GM19467 (cell line): Measurements from ENCODE around the gene TBC1D9B.
"Not testable (repeated sequence)": the region's sequence is repeated elsewhere in the genome, so short reads cannot be mapped to it uniquely, and the experiment has no call there.

Experiments
- ATAC-seq: cut with Tn5 transposase; IDR thresholded peaks from one replicate; pipeline ENCODE4 v1.9.1; 2021; ENCODE audit warnings: mild to moderate bottlenecking, moderate library complexity; ENCODE audit not compliant: unreplicated experiment

TBC1D9B gene

DNA sequence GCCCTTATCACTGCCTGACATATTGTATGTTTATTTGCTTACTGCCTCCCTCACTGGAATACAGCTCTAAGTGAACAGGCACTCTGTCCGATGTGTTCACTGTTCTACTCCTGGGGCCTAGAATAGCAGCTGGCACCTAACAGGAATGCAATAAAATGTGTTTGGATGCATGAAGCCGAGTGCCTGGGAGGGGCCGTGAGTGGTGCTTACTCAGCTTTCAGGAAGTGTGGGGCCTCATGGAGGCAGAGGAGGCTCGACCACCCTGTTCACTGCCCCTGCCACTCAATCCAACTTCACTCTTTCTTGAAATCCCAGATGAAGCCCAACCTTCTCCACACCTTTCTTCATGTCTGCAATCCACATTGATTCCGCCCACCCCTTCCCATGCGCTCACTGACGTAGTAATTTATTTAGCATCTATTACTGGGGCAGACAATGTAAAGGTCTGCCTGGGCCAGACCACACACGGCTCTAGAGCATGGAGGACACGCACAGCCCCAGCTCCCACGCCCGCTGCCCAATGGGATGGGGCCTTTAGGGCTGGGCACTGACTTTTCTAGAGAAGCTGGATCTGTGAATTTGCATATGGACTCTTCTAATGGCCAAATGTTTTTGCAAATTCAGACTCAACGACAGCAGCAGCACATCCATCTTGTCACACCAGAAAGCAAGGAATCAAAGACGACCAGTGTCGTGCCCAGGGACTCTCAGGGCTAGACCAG is 21.3 kb downstream of the TBC1D9B start:
- ATAC-seq: no peak

GRCh38 chr5:179885491-179886090 is 22.1 kb downstream of the TBC1D9B start:
- no peak for ATAC-seq

- no peak for ATAC-seq
Measured at GRCh38 chr5:179883163-179883562, 24.5 kb downstream of the TBC1D9B start.

DNA sequence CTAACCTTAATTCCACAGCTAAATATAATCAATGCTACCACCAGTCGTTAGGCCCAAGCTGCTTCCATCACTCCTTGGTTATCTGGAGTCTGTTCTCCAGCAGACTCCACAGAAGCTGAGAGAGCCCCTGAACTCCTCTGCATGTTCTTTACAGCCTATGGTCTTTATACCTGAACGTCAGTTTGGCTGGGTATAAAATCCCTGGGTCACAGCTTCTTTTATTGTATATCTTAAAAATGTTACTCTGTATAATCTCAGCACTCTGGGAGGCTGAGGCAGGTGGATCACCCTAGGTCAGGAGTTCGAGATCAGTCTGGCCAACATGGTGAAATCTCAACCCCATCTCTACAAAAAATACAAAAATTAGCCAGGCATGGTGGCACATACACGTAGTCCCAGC is 25.4 kb downstream of the TBC1D9B start:
- no peak for ATAC-seq

DNA sequence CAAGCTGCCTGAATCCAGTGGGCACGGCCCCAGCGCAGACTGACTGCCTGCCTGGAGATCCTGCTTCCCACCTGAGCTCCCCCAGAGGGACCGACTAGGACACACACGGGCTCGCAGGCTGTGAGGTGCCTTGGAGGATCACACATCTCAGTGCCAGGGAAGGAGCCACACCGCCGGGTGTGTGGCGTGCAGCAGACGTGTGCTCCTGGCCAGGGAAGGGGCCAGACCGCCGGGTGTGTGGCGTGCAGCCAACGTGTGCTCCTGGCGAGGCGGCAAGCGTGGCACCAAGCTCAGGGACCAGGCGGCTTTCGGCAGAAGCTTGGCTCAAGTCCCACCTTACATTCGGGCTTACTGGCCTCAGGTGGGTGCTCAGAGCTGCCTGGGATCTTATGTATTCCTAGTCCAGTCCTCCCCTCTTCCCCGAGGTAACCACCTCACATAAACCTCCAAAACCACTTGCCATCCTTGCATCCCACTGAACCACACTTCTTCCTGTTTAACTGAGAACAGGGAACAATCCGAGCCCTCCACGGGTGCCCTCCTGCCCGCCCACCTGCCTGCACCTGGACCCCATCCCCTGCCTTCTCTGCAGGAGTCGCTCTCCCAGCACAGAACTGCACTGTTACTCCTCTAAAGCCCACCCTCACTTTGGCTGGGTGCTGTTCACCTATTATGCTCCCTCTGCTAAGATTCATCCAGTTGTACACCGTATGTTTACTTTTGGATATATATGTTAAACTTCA is 26.7 kb downstream of the TBC1D9B start:
- ATAC-seq: no peak

GRCh38 chr5:179880066-179880650 is 27.5 kb downstream of the TBC1D9B start:
- ATAC-seq: no peak

DNA sequence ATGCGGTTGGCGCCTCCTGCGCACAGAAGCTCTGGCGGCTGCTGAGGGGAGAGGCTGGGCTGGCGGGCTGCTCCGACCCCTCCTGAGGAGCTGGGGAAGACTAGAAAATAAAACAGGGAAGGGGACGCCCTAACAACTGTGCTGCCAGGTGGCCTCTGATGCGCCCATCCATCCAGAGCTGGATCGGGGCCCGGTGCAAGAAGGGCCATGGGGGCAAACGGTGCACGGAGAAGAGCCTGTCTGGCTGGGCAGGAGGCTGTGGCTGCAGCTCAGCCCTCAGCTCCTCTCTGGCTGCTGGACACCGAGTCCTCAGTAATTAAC is 28.0 kb downstream of the TBC1D9B start:
- ATAC-seq: no peak

DNA sequence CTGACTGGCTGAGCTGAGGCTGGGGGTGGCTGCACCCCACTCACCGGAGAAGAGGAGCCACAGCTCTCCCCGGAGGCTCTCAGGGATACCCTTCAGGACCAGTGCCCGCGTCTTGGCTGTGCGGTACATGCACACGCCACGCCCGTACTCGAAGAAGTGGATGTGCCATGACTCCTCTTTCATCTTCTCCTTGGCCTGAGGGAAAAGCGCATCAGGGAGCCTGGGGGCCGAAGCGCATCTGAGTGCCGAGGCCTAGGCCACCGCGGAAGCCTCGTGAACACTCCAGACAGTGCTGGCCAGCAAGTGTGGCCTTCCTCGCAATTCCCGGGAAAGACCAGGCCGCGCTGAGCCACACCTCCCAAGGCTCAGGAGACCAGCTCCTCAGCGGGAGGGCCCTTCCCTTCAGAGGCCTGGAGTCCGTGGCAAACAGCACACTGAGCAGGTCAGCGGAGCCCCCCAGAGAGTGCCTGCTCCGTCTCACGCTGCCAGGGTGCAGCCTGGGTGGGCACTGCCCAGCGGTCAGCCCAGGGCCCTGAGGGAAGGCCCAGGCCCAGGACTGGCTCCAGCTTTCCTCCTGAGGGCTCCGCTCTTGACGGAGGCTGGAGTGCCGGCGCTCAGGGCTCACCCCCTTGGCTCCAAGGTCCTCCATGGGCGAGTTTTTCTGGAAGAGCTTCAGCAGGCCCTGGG is 28.6 kb downstream of the TBC1D9B start:
- no peak for ATAC-seq

- ATAC-seq: no peak
Measured at GRCh38 chr5:179878222-179879002, 29.3 kb downstream of the TBC1D9B start.

DNA sequence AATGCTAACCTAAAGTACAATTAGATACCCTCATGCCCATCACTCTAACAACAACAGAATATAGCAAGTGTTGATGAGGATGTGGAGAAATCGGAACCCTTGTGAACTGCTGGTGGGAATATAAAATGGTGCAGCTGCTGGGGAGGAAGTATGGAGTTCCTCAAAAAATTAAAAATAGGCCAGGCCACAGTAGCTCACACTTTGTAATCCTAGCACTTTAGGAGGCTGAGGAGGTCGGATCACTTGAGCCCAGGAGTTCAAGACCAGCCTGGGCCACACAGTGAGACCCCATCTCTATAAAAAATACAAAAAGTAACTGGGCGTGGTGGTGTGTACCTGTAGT is 31.1 kb downstream of the TBC1D9B start:
- ATAC-seq: no peak

DNA sequence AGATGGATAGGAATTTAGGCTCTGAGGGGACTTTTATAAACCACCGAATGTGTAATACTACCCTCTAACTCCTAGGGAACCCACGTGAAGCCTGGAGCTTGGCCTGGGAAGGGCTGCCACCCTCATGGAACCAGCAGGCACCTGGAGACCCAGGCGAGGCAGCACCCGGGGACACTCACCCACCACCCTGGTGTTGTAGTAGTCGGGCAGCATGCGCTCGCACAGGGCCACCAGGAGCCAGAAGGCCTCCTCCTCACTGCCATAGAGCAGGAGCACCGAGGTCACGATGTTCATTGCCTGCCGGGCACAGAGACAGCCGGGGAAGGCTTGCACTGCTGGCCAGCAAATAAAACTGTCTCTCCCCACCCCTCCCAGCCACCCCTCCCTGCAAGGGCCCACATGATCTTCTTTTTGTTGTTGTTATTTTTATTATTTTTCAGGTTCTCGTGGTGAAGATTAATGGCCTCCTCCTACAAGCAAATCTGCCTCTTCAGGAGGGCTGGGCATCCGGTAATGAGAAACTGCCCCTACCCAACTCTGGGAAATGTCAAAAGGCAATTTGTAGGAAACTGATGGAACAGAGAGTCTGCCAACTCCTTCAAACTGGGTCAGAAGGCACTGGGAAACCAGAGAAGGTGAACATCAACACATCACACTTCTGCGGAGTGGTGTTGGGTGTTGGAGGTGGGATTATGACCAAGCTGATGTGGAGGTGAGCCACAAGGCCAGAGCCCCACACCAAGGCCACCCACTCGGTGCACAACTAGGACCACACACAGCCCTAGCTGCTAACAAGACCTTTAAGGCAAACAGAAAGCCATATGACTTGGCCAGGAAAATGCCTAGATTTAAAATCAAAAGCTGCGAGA is 31.7 kb downstream of the TBC1D9B start:
- no peak for ATAC-seq

DNA sequence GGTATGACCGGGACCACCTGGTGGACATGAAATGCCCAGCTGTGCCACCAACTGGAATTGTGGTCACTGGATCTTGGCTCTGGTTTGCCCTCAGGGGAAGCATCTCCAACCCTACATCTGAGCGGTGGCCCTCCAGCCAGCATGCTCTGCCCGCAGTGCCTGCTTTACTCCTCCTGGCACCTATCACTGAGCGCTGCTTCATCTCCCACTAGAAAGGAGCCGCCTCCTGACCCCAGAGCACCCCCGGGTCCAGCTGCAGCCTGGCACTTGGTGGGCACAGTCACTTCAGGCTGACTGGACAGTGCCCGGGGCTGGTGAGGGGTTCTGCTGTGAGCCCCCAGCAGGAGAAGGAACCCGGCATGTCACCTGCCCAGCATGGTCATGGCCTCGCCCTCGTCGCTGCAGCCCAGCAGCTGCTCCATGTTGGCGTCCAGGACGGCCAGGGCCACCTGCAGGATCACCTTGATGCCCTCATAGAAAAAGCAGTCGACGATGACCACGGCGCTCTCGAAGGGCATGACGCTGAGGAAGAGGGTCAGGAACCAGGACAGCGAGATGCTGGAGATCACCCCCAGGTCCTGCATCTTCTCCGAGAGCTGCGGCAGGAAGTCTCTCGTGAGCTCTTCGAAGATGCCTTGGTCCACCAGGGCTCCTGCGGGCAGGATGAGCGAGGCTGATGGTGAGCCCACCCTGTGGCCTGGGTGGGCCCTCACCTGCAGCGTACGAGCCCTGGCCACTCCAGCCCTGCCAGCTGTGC is 33.0 kb downstream of the TBC1D9B start:
- no peak for ATAC-seq

GRCh38 chr5:179874136-179874535 is 33.6 kb downstream of the TBC1D9B start:
- no peak for ATAC-seq

DNA sequence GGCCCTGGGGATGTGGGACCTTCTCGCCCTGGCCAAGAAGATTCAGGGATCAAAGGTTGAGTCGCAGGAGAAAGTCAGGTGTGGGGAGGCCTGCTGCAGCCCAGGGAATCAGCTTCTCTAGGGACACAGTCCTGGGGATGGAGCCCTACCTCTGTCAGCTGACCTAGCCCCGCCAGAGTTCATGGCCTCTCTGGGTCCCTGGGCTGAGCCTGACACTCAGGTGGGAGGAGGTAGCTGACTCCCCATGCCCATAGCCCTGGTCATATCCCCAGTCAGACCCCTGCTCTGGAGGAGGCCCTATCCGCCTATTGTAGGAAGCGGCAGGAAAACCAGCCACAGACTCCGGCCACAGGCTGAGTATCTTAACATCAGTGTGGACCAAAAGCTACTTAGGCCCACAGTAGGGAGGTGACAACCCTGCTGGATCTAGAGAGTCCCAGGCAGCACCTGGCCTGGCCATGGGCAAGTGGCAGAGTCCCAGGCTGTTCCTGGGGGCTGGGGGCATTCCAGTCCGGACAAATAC is 34.0 kb downstream of the TBC1D9B start:
- no peak for ATAC-seq

- ATAC-seq: no peak
Measured at GRCh38 chr5:179872828-179873575, 34.7 kb downstream of the TBC1D9B start.

DNA sequence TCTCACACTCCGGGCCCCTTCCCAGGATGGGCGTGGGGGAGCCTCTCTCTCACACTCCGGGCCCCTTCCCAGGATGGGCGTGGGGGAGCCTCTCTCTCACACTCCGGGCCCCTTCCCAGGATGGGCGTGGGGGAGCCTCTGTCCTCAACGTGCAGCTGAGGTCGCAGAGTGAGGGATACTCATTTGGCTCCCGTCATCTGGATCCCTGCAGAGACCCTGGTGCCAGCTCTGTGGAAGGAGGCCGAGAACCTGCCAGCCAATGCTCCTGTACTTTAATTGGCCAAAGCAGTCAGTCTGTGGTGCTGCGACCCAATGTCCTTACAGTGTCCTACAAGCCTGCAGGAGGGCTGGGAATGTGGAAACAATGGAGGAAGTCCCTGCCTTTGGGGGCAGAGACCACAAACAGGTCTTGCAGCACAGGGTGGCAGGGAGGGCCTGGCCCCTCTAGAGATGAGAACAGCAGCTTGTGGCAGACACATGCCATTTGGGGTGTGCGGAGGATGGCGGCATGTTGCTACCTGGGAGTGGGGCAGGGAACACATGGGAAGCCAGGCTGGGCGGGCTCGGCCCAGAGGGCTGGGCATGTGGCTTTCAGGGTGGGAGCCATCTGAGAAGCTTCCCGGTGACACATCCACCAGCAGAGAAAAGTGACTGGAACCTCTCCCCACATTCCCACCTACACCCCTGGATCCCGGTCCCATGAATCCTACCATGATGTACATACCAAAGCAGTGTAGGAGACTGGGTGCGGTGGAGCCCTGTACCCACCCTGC is 35.5 kb downstream of the TBC1D9B start:
- ATAC-seq: no peak

GRCh38 chr5:179871533-179871932 is 36.2 kb downstream of the TBC1D9B start:
- ATAC-seq: not testable (repeated sequence)
